ENCODE results near the gene LDLRAD2. TPM values are rescaled to one million over a fixed set of nuclear protein-coding genes. Genes with fewer than 3 reads are reported as not detected.

The LDLRAD2 gene
- total RNA-seq, 1 donor from 2014 or later, result not detected

DNA sequence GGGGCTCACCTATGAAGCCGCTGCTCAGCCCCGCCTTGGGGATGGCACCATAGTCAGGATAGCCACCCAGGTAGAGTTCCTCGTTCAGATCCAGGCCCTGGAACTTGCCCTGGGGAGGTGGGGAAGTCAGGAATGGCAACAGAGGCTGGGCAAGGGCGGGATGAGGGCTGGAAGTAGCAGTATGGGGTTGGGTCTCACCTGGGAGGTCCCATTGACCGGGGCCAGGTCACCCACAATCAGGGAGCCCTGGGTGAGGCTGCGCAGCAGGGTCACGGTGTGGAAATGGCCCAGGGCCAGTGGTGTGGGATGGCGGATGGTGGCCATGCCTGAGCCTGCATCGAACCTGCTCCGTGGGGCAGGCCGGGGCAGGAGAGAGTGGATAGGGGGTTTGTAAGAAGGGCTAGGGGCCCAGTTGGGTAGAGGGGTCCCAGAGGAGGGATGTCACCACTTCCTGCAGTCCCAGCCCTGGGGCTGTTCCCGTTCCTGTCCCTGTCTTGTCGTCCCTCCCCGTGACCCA lies 19.4 kb downstream of the LDLRAD2 start:
- Histone ChIP-seq H3K27ac (no peak overlapping the region), H3K4me3 (no peak overlapping the region), H3K27me3 (no peaks in the 10 kb centered on the region), H3K4me1 (no peaks in the 10 kb centered on the region), H3K36me3 (peaks cover 5 to 98% of the 10 kb centered on the region in 2 donors), H3K9me3 (no peaks in the 10 kb centered on the region)
- TF ChIP-seq POLR2A (IDR thresholded peaks at IDR 0.05), result no peak
- TF ChIP-seq, protein P1, sequence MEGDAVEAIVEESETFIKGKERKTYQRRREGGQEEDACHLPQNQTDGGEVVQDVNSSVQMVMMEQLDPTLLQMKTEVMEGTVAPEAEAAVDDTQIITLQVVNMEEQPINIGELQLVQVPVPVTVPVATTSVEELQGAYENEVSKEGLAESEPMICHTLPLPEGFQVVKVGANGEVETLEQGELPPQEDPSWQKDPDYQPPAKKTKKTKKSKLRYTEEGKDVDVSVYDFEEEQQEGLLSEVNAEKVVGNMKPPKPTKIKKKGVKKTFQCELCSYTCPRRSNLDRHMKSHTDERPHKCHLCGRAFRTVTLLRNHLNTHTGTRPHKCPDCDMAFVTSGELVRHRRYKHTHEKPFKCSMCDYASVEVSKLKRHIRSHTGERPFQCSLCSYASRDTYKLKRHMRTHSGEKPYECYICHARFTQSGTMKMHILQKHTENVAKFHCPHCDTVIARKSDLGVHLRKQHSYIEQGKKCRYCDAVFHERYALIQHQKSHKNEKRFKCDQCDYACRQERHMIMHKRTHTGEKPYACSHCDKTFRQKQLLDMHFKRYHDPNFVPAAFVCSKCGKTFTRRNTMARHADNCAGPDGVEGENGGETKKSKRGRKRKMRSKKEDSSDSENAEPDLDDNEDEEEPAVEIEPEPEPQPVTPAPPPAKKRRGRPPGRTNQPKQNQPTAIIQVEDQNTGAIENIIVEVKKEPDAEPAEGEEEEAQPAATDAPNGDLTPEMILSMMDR (IDR thresholded peaks at IDR 0.05), result no peak
- TF ChIP-seq POLR2AphosphoS5 (IDR thresholded peaks at IDR 0.05; ENCODE audit: insufficient read depth in 1 of 2, low read depth in 1 of 2), result no peak
- no peak for DNase-seq (ENCODE audit: extremely low spot score in 2 of 2)
- intact Hi-C loops (cut with DNase I), result no loop called here

DNA sequence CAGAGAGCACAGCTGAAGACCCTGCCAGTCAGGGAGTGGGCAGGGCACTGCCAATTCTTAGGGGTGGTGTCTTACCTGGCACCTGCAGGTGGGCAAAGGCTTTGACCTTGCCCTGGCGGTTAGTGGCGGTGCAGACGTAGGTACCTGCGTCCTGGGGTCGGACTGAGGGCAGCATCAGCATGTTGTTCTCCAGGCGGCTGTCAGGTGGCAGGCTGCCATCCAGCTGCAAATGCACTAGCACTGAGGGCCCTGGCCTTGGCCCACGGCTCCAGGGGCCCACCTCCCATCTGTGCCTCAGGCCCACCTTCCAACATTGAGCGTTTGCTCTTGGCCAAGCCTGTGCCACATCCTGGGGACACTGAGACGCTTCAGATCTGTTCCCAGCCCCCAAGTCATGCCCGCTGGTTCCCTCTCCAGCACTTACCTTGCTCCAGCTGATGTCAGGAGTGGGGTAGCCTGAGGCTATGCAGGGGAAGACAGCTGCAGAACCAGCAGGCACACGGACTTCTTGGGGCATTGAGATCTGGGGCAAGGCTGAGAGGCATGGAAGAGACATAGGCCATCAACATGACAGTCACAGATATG lies 21.4 kb downstream of the LDLRAD2 start:
- DNase-seq (ENCODE audit: extremely low spot score in 2 of 2), result no peak
- no peak overlapping the region for H3K4me3 ChIP-seq
- no peaks in the 10 kb centered on the region for H3K4me1 ChIP-seq
- peaks cover 11 to 98% of the 10 kb centered on the region in 2 donors for H3K36me3 ChIP-seq
- intact Hi-C loops (cut with DNase I), result no loop called here
- H3K27me3 ChIP-seq, result no peaks in the 10 kb centered on the region
- peak in 1 of 2 donors; percentile 6 for TF ChIP-seq POLR2AphosphoS5 (IDR thresholded peaks at IDR 0.05; ENCODE audit: insufficient read depth in 1 of 2, low read depth in 1 of 2)
- TF ChIP-seq POLR2A (IDR thresholded peaks at IDR 0.05), result no peak
- no peak overlapping the region for H3K27ac ChIP-seq
- no peaks in the 10 kb centered on the region for H3K9me3 ChIP-seq

DNA sequence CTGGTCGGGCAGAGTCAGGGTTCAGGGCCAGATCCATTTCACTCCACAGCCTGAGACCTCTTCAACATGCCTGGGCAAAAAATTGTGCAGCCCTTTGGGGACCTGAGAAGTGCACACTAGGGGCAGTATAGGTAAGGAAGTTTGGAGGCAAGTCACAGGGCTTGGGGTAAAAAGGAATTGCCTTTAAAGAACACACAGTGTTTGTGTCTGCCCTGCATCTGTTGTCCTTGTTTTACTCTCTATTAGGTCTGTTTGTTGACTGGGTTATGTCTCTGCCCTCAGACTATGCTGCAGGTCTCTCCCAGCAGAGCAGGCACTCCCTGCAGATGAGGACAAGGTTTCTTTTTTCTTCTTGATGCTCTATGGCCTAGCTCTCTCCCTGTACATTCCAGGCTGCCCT lies 22.0 kb downstream of the LDLRAD2 start:
- intact Hi-C loops (cut with DNase I), result no loop called here
- no peaks in the 10 kb centered on the region for H3K27me3 ChIP-seq
- TF ChIP-seq POLR2AphosphoS5 (IDR thresholded peaks at IDR 0.05; ENCODE audit: insufficient read depth in 1 of 2, low read depth in 1 of 2) (no peak), POLR2A (IDR thresholded peaks at IDR 0.05) (no peak)
- TF ChIP-seq, protein P1 (IDR thresholded peaks at IDR 0.05), result no peak
- no peaks in the 10 kb centered on the region for H3K4me1 ChIP-seq
- peaks cover 13 to 98% of the 10 kb centered on the region in 2 donors for H3K36me3 ChIP-seq
- no peaks in the 10 kb centered on the region for H3K9me3 ChIP-seq
- no peak for DNase-seq (ENCODE audit: extremely low spot score in 2 of 2)
- no peak overlapping the region for H3K27ac ChIP-seq
- H3K4me3 ChIP-seq, result no peak overlapping the region

DNA sequence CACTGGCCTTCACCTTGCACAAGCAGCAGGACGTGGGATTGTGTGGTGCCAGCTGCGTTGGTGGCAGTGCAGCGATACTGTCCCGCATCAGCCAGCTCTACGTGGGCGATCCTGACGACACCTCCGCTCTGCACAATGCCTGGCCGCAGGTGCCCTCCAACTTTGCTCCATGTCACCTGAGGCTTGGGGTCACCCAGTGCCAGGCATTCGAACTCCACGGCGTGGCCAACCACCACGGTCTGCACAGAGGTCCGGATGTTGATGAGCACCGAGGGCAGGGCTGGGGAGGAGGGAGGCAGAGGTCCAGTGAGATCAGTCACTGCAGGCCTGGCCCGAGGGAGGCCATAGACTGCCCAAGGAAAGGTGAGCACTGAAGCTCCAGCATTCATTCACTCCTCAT lies 22.6 kb downstream of the LDLRAD2 start:
- no peak for DNase-seq (ENCODE audit: extremely low spot score in 2 of 2)
- Histone ChIP-seq H3K4me3 (no peak overlapping the region), H3K36me3 (peaks cover 13 to 98% of the 10 kb centered on the region in 2 donors), H3K27me3 (no peaks in the 10 kb centered on the region), H3K9me3 (no peaks in the 10 kb centered on the region), H3K4me1 (no peaks in the 10 kb centered on the region), H3K27ac (no peak overlapping the region)
- TF ChIP-seq POLR2A (IDR thresholded peaks at IDR 0.05), result no peak
- TF ChIP-seq, protein P1 (IDR thresholded peaks at IDR 0.05), result no peak
- TF ChIP-seq POLR2AphosphoS5 (IDR thresholded peaks at IDR 0.05; ENCODE audit: insufficient read depth in 1 of 2, low read depth in 1 of 2), result no peak
- intact Hi-C loops (cut with DNase I), result no loop called here

DNA sequence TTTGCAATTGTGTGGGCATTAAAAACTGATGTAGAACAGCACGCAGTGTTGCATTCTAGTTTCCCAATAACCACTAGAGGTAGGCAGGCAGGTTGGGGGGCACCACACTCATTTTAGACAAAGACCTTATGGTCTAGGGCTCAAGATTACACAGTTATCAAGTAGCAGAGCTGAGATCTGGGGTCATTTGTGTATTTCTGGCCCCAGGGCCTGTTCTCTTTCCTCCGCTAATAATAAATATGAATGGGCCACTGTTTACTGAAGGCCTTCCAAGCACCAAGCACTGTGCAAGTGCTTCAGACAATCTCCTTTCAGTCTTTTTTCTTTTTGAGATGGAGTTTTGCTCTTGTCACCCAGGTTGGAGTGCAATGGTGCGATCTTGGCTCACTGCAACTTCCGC lies 23.9 kb downstream of the LDLRAD2 start:
- Histone ChIP-seq H3K4me1 (no peaks in the 10 kb centered on the region), H3K27ac (no peak overlapping the region), H3K36me3 (peaks cover 13 to 90% of the 10 kb centered on the region in 2 donors), H3K27me3 (no peaks in the 10 kb centered on the region), H3K4me3 (no peak overlapping the region), H3K9me3 (no peaks in the 10 kb centered on the region)
- DNase-seq (ENCODE audit: extremely low spot score in 2 of 2), result no peak
- TF ChIP-seq POLR2AphosphoS5 (IDR thresholded peaks at IDR 0.05; ENCODE audit: insufficient read depth in 1 of 2, low read depth in 1 of 2), result no peak
- TF ChIP-seq, protein P1 (IDR thresholded peaks at IDR 0.05), result no peak
- TF ChIP-seq POLR2A (IDR thresholded peaks at IDR 0.05), result no peak
- intact Hi-C loops (cut with DNase I), result no loop called here

All from vagina (tissue), 2 donors.